OCI-LY3 (cell line): ENCODE data around the gene CROCC2.

ENCODE experiments used
- EZH2phosphoT487 ChIP-seq: fragments of 200-600 bp; shearing (Covaris generic); IDR thresholded peaks from 2 replicates; pipeline ENCODE4 v1.6.1; 2018; ENCODE audit warnings: antibody characterized with exemption, mixed run types, low read depth
- TF ChIP-seq, protein P1 (sequence below): fragments of 200-600, 300-600 bp; sonication (generic); IDR thresholded peaks from 2 replicates; pipeline ENCODE4 v1.5.1; 2014; ENCODE audit warnings: antibody characterized with exemption, low read length, low read depth

DNA sequence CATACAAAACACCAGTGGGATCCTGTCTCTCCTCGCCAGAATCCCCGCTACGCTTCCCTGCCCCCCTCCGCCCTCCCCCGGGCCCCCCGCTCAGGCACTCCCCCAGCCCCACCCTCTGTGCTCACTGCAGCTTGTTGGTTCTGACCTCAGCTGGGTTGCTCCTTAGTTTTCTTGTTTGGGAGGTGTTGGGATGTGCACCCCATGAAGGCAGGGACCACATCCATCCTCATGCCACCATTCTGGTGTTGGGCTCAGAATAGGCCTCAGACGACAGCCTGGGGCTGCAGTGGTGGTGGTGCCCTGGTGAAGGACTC is 96.9 kb downstream of the CROCC2 start:
- TF ChIP-seq, protein P1, sequence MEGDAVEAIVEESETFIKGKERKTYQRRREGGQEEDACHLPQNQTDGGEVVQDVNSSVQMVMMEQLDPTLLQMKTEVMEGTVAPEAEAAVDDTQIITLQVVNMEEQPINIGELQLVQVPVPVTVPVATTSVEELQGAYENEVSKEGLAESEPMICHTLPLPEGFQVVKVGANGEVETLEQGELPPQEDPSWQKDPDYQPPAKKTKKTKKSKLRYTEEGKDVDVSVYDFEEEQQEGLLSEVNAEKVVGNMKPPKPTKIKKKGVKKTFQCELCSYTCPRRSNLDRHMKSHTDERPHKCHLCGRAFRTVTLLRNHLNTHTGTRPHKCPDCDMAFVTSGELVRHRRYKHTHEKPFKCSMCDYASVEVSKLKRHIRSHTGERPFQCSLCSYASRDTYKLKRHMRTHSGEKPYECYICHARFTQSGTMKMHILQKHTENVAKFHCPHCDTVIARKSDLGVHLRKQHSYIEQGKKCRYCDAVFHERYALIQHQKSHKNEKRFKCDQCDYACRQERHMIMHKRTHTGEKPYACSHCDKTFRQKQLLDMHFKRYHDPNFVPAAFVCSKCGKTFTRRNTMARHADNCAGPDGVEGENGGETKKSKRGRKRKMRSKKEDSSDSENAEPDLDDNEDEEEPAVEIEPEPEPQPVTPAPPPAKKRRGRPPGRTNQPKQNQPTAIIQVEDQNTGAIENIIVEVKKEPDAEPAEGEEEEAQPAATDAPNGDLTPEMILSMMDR: no peak
- no peak for TF ChIP-seq EZH2phosphoT487
